NCI-H748 (cell line): ENCODE results near the gene FGGY.
"Not testable (repeated sequence)": the region's sequence is repeated elsewhere in the genome, so short reads cannot be mapped to it uniquely, and the experiment has no call there.

Experiments used
- DNase-seq: peaks from one replicate; lab custom pipeline; 2025; ENCODE audit not compliant: unreplicated experiment; lab: John Stamatoyannopoulos, UW

Gene FGGY

DNA sequence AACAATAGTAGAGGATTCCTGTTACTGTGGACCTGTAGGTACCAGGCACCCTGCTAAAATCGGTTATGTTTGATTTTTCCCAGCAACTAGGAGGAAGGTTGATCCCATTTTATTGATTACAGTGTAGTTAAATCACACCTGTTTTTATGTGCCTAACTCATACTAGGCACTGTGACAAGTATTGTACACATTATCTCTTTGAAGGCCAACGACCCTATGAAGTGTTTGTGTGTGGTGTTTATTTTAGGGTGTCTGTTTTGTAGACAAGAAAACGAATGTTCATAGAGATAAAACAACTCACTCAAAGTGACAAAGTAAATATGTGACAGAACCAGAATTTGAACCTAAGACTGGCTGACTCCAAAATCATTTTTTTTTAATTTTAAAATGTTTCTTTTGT is 49.5 kb downstream of the FGGY start:
- no peak for DNase-seq

DNA sequence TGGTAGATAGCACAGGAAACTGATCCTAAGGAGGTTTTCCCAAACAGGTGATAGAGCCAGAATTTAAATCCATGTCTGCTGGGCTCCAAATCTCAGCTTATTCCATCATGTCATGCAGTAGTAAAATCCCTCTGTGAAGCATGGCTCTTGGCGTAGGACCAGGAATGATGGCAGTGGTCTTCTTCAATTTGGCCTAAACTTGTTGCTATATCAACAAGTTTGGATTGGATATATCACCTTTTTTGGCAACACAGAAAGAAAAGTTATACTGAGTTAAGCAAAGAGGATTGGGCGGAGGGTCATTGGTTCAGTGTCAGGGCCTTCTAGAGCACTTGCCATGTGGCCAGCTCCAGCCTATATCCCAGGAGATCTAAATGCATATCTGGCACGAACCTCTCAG is 52.2 kb downstream of the FGGY start:
- no peak for DNase-seq

DNA sequence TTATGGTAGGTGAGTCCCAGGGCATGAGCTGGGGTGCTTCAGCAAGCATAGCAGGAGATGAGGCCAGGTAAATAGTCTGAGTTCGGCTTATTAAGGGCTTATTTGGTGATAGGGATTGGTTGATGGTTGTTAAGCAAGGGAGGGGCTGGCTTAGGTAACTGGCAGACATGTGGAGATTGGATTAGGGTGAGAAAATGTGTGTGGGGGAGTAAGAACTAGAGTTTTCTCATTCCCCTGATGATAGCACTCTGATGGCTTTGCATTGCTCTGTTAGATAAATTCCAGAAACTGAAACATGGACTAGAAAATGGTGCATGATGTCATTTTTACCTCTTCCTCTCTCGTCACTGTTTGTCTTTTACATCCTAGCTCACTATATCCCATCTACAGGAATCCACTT is 53.6 kb downstream of the FGGY start:
- no peak for DNase-seq

GRCh38 chr1:59352065-59352464 is 55.2 kb downstream of the FGGY start:
- no peak for DNase-seq

DNA sequence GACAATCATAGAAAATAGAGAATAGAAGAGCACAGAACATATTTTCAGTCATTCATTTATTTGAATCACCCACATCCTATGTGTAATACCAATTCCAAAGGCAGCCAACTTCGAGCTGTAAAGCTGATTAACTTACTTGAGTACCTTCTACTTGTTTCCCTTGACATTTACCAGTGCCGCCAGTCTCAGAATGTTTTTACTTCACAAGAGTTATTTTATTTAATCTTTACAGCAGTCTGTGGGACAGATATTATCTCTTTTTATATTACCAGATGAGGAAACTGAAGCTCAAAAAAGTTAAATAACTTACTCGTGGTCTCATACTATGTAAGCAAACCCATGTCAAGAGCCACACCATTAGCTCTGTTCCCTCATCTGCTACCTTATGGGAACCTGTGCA is 56.6 kb downstream of the FGGY start:
- DNase-seq, result no peak

- DNase-seq, result not testable (repeated sequence)
Measured at GRCh38 chr1:59354239-59354638, 57.3 kb downstream of the FGGY start.

- no peak for DNase-seq
Measured at GRCh38 chr1:59354709-59355337, 57.9 kb downstream of the FGGY start.

DNA sequence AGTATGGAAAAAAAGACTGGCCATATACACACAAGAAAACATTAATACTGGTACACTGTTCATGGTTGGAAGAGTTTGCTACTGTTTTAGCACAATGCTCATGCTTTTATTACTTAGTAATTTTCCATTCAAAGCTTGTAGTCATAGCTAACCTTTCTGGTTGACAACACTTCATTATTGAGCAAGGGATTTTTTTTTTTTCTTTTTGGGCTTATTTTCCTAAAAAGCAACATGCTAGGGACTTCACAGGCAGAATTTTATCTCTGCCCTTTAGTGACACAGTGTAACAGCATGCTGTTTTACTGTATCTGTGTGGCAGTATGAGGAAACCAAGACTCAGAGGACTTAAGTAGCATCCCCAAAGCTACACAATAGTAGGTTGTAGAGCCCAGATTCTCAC is 58.5 kb downstream of the FGGY start:
- no peak for DNase-seq

- DNase-seq, result no peak
Measured at GRCh38 chr1:59356627-59357026, 59.7 kb downstream of the FGGY start.

DNA sequence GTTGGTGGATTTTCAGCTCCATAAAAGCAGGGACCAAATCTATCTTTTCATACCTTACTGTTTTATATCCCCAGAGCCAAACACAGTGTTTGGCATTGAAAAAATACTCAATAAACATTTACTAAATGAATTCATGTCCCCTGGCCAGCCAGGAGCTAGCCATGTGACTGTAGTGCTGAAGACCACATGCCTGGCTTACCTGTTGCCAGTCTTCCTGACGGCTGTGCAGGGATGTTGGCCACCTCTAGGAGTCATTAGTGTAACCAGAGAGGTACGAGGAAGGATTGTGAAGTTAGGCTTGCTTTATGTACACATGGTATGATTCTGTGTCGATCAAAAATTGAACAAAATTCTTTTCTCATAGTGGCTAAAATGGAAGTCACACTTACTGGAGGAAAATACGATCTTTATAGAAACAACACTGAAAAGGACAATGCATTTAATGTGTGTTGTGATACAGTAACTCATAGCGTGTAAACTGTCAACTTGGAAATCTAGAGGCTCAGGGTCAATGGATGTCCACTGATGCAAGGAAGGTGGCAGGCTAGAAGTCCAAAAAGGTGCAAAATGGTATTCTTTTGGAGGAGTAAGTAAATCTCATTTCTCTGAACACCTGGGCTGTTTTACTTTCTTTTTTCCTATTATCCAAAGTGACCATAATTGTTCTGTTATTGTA is 60.9 kb downstream of the FGGY start:
- no peak for DNase-seq

DNA sequence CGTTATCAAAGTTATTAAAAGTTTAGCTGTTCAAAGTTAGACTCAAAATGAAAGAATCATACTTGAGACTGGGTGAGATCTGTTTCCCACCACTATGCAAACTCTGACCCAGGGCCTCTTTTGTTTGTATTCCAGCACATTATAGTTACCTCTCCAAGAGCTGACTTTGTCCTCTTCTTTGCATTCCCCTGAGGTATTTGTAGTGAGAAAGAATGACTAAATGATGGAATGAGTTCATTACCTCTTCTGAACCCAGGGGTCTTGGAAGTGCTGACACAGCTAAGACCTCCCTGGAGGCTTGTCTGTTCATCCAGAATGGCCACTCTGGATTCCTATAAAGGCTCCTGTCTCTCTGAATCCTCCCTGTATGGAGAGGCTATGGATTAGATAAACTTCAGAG is 62.4 kb downstream of the FGGY start:
- no peak for DNase-seq

GRCh38 chr1:59360170-59360569 is 63.3 kb downstream of the FGGY start:
- DNase-seq, result no peak

GRCh38 chr1:59360729-59361128 is 63.8 kb downstream of the FGGY start:
- DNase-seq, result no peak

- DNase-seq, result no peak
Measured at GRCh38 chr1:59361766-59362165, 64.9 kb downstream of the FGGY start.

DNA sequence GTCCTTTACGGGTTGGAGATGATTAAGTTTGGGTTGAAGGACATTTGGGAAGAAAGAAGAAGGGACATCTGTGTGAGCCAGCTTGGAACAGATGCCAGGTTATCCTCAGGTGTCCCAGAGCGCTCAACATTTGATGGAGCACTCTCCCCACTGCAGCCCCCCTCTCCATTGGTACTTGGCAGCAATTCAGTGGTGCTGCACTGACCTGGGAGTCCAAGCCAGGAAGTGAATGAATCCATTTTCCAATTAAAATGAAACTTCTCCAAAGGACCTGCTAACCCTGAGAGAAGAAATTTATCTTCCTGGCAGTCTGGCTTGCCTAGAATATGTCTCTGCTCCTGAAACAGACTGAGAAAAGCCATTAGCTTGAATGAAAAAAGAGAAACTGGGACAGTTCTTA is 67.1 kb downstream of the FGGY start:
- DNase-seq, result no peak

DNA sequence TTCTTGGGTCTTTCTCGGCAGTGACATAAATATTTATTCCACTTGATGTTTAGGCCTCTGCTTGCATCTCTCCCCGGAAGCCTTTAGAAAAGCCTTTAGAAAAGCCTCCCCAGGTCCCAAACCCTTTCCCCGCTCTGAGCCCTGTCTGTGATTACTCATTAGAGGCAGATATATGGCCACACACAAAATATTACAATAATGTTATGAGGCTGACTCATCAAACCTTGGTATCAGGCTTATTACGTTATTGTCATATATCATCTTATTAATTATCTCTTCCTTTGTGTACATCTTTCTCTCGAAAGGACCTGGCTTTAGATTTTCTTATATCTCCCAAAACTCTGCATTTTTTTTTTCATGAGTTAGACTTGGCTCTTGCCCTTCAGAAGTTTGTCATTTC is 69.5 kb downstream of the FGGY start:
- no peak for DNase-seq

DNA sequence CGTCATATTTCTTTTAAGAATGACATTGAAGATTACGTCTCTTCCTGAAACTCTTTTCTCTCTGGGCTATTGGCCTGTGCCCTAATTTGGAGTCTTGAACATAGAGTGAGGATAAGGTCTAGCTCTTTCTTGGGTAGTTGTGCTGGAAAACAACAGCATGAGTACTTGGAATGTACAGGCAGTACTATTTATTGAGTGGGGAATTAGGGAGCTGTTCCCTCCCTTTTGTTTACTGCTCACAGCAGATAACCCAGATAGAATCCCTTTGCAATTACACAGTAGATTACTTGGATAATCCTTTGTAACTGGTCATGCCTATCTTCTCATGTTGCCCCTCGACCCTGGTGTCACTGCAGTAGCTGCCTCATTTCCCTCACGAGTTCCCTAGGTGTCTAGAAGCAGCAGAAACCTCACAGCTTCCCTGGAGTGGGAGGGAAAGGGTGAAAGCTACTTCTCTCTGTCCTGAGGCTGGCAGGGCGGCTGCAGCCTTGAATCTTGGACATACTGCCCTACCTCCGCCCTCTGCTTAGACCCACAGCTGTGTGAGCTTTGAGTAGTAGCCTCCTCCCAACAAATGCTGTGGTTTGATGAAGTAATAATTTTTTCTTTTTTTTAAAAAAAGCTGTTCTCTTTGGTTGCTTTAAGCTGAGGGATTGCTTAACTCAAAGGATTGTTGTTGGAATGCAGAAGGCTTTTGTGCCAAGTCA is 70.6 kb downstream of the FGGY start:
- no peak for DNase-seq

DNA sequence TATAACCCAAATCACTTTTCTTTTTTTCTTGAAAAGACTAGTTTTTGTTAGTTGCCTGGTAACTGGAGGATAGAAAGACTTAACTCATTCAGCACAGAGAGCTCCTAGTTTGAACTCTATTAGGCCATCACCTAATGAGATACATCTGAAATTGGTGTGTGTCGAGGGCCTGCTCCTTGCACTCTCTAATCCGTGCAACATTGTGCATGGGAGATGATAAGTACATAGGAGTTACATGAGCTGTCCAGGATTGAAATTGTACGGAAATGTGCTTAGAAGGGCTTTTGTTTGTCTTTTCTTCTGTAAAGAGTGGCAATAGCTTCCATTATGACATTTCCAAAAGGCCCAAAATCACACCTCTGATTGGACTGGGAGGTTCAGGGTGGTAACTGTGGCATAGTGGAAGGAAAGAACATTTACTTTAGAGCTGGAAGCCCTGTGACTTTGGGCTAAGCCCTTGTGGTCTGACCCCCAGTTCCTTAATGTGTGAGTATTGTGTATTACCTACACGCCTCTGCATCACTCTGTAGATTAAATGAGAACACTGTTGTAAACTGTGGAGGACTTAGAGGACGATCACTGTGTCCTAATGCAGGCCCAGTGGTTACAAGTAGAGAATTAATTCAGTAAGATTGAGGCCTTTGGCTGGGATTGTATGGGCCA is 71.2 kb downstream of the FGGY start:
- DNase-seq, result no peak

DNA sequence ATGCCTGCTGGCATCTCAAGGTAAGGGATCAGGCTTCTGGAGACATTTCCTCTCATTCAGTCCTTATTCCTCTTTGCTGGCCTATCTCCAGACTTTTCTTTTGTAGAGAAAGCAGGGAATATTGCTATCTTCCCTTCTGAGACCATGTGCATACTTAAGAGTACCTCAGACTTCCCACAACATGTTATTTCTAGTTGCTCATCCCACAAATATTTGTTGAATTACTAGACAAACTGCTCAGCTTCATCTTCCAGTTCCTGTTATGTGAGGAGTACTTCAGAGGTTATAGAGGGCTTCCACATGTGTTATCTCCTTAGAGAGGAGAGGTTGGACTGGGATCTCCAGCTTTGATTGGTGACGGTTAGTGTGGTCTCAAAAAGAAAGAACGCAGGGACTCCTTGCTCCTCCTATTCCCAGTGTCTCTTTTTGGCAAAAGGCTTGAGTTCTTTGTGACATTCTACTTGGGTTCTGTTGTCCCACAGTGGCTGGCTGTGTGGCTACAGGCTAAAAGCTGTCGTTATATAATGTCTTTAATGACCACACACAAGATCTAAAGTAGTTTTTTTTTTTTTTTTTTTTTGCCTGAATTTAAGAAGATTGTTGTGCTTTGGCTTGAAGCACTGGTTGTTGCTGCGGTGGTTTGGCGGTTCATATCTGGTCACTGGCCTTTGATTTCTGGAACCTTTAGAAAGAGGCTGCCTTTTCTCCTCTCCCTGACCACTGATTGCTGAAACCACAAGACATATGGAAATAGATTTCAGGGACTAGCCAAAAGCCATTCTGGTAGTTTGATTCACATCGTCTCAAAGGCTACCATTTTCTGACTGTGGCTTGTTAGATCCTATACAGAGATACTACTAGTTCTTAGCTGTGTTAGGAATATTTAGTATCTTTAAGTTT is 78.7 kb downstream of the FGGY start:
- DNase-seq, result no peak

DNA sequence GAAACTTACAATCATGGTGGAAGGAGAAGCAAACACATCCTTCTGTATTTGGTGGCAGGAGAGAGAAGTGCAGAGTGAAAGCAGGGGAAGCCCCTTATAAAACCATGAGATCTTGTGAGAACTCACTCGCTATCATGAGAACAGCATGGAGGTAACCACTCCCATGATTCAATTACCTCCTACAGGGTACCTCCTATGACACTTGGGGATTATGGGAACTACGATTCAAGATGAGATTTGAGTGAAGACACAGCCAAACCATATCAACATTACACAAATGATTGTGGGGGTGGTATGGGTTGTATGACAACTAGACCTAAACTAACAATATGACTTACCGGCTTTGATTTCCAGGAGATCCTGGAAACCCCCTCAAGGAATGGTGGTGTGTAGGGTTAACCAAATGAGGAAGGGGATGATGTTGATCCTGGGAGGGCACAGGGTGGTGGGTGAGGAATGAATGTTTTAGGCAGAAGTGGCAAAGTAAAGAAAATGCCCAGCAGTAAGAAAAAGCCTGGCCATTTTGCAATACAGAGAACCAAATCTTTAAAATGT is 80.5 kb downstream of the FGGY start:
- no peak for DNase-seq
